HCT116 (cell line): ENCODE measurements around the gene CENPU.

Experiments used
- EZH2phosphoT487 ChIP-seq: fragments of 200-600 bp; IDR thresholded peaks from 2 replicates; pipeline ENCODE4 v1.6.1; 2018; ENCODE audit warnings: antibody characterized with exemption, borderline replicate concordance
- ZNF274 ChIP-seq: fragments of 200-500 bp; sonication (Bioruptor generic); IDR thresholded peaks from 2 replicates; pipeline ENCODE4 v1.6.1; 2014; ENCODE audit warnings: mild to moderate bottlenecking, low read depth, low read length, inconsistent platforms

GRCh38 chr4:184728858-184729257 is 5.0 kb downstream of the CENPU start:
- no peak for TF ChIP-seq EZH2phosphoT487
- TF ChIP-seq ZNF274: no peak
